Measurements from ENCODE around the gene FREM3. TPM values are rescaled to one million over a fixed set of nuclear protein-coding genes. Genes with fewer than 3 reads are reported as not detected.

The FREM3 gene
- total RNA-seq, 4 donors from 2014 or later = not detected

DNA sequence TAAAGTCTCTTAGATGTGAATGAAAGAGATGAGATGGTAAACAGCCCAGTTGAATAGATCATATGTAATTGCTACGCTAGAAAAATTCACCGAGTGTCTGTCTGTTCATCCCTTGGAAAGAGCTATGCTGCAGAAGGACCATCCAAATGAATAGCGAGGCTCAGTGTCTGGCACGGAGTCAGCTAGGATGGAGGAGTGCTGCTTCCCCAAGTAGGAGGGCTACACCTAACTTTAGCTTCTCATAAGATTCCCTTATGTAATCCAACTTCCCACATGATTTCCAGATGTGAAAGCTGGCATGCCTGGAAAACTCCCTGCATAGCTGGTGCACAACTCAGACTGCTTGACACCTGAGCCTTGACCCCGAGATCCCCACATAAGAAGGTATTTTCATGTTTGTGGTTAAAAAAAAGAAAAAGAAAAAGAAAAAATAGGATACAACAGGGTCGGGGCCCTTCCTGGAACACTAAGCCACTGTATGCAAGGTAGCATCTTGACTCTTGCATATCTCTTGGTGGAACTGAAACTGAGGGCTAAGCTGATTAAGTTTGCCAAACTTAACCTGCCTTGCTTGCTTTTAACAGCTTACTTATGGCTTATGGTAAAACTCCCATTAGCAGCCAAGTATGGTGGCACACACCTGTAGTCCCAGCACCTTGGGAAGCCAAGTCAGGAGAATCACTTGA, 82.3 kb downstream of the FREM3 start:
- DNase-seq (ENCODE audit: low spot score in 2 of 2) = no peak
- no peak for TF ChIP-seq POLR2A (IDR thresholded peaks at IDR 0.05)
- 87 to 88% methylated on average over 6 of the region's 6 CpGs for WGBS, 2 donors
- intact Hi-C loops (cut with DNase I; ENCODE audit: low total_unique reads) = no loop called here
- no peak overlapping the region for H3K4me3 ChIP-seq (ENCODE audit: low read depth, poor library complexity, severe bottlenecking)

DNA sequence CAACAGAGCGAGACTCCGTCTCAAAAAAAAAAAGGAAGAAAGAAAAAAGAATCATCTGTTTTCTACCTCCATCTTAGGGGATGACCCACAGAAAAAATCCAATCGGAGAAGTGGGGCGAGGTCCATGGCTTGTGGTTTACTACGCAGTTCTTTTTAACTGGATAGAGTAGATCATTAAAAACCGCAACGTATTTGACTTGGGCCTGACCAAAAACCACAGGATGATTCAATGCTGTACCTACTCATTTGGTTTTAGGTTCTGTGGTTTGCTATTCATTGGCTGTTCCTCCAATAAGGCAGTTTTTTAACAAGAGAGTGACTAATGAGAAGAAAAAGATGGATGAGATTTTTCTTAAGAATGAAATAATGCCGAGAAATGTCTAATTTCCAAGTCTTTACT, 83.7 kb downstream of the FREM3 start:
- intact Hi-C loops (cut with DNase I; ENCODE audit: low total_unique reads) = no loop called here
- no peak for DNase-seq (ENCODE audit: low spot score in 2 of 2)
- no peak overlapping the region for H3K4me3 ChIP-seq (ENCODE audit: low read depth, poor library complexity, severe bottlenecking)
- 86 to 88% methylated on average over 8 of the region's 8 CpGs for WGBS, 2 donors
- TF ChIP-seq POLR2A (IDR thresholded peaks at IDR 0.05) = no peak
- TF ChIP-seq, protein P1, sequence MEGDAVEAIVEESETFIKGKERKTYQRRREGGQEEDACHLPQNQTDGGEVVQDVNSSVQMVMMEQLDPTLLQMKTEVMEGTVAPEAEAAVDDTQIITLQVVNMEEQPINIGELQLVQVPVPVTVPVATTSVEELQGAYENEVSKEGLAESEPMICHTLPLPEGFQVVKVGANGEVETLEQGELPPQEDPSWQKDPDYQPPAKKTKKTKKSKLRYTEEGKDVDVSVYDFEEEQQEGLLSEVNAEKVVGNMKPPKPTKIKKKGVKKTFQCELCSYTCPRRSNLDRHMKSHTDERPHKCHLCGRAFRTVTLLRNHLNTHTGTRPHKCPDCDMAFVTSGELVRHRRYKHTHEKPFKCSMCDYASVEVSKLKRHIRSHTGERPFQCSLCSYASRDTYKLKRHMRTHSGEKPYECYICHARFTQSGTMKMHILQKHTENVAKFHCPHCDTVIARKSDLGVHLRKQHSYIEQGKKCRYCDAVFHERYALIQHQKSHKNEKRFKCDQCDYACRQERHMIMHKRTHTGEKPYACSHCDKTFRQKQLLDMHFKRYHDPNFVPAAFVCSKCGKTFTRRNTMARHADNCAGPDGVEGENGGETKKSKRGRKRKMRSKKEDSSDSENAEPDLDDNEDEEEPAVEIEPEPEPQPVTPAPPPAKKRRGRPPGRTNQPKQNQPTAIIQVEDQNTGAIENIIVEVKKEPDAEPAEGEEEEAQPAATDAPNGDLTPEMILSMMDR (IDR thresholded peaks at IDR 0.05) = no peak

DNA sequence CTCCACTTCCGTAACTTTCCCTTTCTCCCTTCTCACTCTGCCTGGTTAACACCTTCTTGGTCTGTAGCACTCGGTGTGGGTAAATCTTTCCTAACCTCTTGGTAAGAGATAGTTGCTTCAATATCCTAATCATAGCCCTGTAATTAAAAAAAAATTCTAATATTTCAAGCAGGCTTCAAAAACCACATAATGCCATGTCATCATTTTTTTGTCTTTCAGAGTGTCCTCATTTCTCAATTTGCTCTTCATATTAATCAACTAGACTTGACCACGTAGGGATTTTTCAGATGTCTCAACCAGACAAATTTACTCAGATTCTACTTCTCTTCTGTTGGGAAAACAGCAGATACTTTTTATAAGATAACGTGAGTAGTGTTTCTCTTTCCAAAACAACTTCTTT, 91.0 kb downstream of the FREM3 start:
- TF ChIP-seq POLR2A (IDR thresholded peaks at IDR 0.05) = no peak
- TF ChIP-seq, protein P1 (IDR thresholded peaks at IDR 0.05) = no peak
- 89 to 94% methylated on average over 4 of the region's 4 CpGs for WGBS, 2 donors
- no peak for DNase-seq (ENCODE audit: low spot score in 2 of 2)
- H3K4me3 ChIP-seq (ENCODE audit: low read depth, poor library complexity, severe bottlenecking) = no peak overlapping the region
- intact Hi-C loops (cut with DNase I; ENCODE audit: low total_unique reads) = no loop called here

DNA sequence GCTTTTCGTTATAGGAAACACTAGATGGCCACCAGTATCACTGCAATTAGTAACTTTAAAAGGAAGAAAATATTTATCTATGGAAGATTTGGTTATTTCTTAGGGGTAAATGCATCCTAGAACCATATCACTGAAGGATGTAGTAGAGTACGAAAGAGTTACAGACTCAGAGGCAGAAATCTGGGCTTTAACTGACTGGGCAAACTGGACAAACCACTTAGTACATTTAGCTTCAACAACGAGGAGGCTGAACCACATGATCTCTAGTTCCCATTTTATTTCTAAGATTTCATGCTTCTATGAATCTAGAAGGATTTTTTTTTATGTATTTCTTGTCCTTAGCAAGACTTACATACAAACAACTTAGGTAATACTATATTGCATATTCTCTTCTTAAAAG, 94.0 kb downstream of the FREM3 start:
- no peak for DNase-seq (ENCODE audit: low spot score in 2 of 2)
- H3K4me3 ChIP-seq (ENCODE audit: low read depth, poor library complexity, severe bottlenecking) = no peak overlapping the region
- TF ChIP-seq, protein P1 (IDR thresholded peaks at IDR 0.05) = no peak
- TF ChIP-seq POLR2A (IDR thresholded peaks at IDR 0.05) = no peak
- WGBS, 2 donors = 64 to 70% methylated on average over 3 of the region's 3 CpGs
- intact Hi-C loops (cut with DNase I; ENCODE audit: low total_unique reads) = no loop called here

- no peak overlapping the region for H3K4me3 ChIP-seq (ENCODE audit: low read depth, poor library complexity, severe bottlenecking)
- TF ChIP-seq POLR2A (IDR thresholded peaks at IDR 0.05) = no peak
- TF ChIP-seq, protein P1 (IDR thresholded peaks at IDR 0.05) = no peak
- intact Hi-C loops (cut with DNase I; ENCODE audit: low total_unique reads) = no loop called here
- WGBS, 2 donors = 94 to 100% methylated on average over 1 of the region's 1 CpG
- no peak for DNase-seq (ENCODE audit: low spot score in 2 of 2)
Observed at GRCh38 chr4:143599827-143600226, 100.6 kb downstream of the FREM3 start.

- intact Hi-C loops (cut with DNase I; ENCODE audit: low total_unique reads) = no loop called here
- TF ChIP-seq, protein P1 (IDR thresholded peaks at IDR 0.05) = no peak
- TF ChIP-seq POLR2A (IDR thresholded peaks at IDR 0.05) = no peak
Observed at GRCh38 chr4:143598816-143599215, 101.7 kb downstream of the FREM3 start.

More at GRCh38 chr4:143598816-143599215, 101.7 kb downstream of the FREM3 start:
- no peak overlapping the region for H3K4me3 ChIP-seq (ENCODE audit: low read depth, poor library complexity, severe bottlenecking)
- DNase-seq (ENCODE audit: low spot score in 2 of 2) = no peak

Data from lower leg skin (tissue), 4 donors.